22Rv1 (cell line): ENCODE data around the gene TMEM139.

ENCODE experiments used
- CTCF ChIP-seq: fragments of 450-650 bp; IDR thresholded peaks from 2 replicates; pipeline ENCODE4 v1.5.1; 2017; ENCODE audit warnings: mild to moderate bottlenecking
- ZFX ChIP-seq: fragments of 450-650 bp; IDR thresholded peaks from 2 replicates; pipeline ENCODE4 v1.6.1; 2017; ENCODE audit warnings: antibody characterized with exemption, borderline replicate concordance

GRCh38 chr7:143305423-143306070, 20.8 kb downstream of the TMEM139 start:
- TF ChIP-seq CTCF (peak; percentile 99), ZFX (no peak)
